HG03159 (cell line): ENCODE results near the gene PIP5K1B.

Source experiments
- ATAC-seq: cut with Tn5 transposase; IDR thresholded peaks from one replicate; pipeline ENCODE4 v1.9.1; 2021; ENCODE audit warnings: mild to moderate bottlenecking, moderate library complexity; ENCODE audit not compliant: unreplicated experiment

Gene PIP5K1B

DNA sequence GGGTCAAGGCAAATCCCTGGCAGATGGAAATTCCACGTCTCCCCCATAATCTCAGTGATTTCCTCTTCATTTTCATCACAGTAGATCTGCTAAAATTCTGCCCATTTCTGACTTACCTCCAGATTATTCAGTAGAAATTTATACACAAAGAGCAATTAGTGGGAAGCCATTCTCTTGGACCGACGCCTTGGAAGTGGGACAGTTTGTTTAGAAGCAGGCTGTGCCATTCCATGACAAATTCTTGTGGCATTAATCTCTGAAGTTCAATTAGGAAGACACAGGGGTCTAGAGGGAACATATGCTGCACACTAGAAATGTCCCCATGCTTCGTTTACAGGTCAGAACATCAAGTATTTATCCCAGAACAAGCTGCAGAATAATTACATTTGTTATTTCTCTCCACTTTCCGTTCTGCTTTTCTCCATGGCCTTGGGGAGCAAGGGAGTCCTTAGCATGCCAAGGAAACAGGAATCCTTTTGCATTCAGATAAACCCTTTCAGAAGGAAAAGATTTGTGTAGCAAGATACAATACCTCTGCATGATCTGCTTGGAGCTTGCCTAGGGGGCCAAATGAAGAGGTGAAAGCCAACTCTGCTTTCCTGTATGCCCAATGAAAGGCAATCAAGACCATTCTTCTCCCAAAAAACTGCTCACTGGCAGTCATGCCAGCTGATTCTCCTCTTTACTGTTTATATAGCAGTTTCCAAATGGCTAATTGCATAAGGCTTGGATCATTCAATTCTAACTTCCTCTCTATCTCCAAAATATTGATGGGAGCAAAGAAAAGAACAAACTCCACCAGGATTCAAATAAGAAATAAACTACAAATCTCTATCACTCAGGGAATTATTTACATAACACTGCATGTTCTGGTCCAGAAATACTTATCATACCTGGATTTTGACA, 311.4 kb downstream of the PIP5K1B start:
- ATAC-seq: no peak

DNA sequence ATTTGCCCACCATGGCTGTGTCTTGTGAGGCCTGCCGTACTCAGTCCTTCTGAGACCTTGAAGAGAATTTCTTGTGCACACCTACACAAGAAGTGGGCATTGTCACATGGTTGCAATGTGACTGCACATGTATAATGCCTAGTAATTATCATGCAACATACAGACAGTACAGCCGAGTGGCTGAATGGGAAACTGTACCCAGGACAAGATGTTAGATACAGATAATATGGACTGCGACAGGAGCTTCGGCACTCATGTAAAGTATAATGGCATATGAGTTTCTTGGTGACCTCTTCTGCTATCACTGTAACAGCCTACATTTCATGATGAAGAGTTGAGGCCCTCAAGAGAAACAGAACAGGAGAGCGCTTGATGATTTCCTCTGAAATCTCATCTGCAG, 313.7 kb downstream of the PIP5K1B start:
- ATAC-seq: no peak

DNA sequence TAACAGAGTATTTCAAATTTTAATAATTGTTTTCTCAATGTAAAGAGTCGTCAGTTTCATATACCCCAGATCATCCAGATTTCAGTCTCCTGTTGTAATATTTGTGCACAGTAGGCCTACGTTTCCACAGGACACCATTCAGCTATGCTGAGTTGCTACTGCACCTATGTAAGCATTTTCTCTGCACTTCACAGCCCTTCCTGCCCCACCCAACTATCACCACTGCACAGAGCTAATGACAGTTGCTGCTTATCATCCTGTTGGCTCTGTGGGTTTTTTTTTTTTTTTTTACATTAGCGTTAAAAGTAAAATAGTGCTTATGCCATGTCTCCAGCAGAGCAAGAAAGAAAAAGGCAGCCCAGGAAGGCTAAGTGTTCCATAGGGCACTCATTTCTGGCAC, 314.8 kb downstream of the PIP5K1B start:
- ATAC-seq: no peak

- no peak for ATAC-seq
Observed at GRCh38 chr9:69020301-69021145, 315.5 kb downstream of the PIP5K1B start.

- ATAC-seq: no peak
Observed at GRCh38 chr9:69023650-69024049, 318.6 kb downstream of the PIP5K1B start.

- peak; percentile 81 for ATAC-seq
Observed at GRCh38 chr9:69027355-69028097, 322.5 kb downstream of the PIP5K1B start.

DNA sequence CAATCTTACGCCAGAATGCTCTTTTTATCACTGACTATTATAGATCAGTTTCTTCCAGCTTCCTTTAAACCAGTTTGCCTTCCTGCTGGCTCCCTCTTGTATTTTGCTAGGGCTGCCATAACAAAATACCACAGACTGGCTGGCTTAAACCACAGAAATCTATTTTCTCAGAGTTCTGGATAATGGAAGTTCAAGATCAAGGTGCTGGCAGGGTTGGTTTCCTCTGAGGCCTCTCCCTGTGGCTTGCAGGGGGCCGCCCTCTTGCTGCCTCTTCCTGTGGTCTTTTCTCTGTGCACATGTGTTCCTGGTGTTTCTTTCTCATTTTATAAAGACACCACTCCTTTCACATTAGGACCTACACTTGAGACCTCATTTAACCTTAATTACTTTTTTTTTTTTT, 323.7 kb downstream of the PIP5K1B start:
- no peak for ATAC-seq

DNA sequence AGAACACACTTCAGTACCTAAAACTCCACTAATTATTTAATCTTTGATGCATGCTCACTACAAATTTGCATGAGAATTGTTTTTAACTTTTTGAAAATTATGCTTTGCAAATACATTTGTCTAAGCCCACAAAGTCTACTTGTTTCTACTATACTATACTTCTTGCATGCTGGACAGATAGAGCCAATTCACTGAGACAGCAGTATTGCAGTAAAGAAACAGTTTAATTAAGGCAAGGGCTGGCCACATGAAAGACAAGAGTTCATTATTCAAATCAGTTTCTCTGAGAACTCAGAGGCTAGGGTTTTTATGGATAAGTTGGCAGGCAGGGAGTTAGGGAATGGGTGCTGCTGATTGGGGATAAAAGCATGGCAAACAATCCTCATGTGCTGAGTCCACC, 324.5 kb downstream of the PIP5K1B start:
- no peak for ATAC-seq

GRCh38 chr9:69030851-69031645, 326.0 kb downstream of the PIP5K1B start:
- ATAC-seq: no peak

DNA sequence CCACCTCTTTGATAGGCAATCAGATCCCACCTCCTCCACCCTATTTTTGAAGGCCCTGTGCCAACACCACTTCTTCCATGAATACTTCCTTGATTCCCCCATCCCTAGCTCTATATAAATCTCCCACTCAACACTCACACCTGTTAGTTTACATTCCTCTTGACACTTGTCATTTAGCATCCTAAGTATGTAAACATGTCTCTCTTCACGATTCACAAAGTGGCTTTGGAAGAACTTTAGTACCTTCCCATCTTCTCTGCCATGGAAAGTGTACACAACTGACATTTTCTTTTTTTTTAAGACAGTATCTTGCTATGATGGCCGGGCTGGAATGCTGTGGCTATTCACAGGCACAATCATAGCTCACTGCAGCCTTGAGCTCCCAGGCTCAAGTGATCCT, 329.0 kb downstream of the PIP5K1B start:
- no peak for ATAC-seq

- ATAC-seq: peak; percentile 91
Observed at GRCh38 chr9:69035438-69036308, 330.6 kb downstream of the PIP5K1B start, which contains the start of gene FXN. Gene FXN (plus strand): TSS chr9:69035752. CDS start chr9:69035783, 31 bp downstream.

- no peak for ATAC-seq
Observed at GRCh38 chr9:69036309-69036708, 331.3 kb downstream of the PIP5K1B start.

DNA sequence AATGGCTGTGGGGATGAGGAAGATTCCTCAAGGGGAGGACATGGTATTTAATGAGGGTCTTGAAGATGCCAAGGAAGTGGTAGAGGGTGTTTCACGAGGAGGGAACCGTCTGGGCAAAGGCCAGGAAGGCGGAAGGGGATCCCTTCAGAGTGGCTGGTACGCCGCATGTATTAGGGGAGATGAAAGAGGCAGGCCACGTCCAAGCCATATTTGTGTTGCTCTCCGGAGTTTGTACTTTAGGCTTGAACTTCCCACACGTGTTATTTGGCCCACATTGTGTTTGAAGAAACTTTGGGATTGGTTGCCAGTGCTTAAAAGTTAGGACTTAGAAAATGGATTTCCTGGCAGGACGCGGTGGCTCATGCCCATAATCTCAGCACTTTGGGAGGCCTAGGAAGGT, 331.8 kb downstream of the PIP5K1B start:
- ATAC-seq: no peak

DNA sequence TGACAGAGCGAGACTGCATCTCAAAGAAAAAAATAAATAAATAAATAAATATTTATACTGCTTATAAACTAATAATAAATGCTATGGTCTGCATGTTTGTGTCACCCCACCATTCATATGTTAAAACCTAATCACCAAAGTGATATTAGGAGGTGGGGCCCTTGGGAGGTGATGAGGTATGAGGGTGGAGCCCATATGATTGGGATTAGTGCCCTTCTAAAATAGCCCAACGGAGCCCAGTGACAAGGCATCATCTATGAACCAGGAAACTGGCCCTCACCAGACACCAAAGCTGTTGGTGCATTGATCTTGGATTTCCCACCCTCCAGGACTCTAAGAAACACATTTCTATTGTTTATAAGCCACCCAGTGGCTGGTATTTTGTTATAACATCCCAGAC, 335.6 kb downstream of the PIP5K1B start:
- ATAC-seq: no peak

DNA sequence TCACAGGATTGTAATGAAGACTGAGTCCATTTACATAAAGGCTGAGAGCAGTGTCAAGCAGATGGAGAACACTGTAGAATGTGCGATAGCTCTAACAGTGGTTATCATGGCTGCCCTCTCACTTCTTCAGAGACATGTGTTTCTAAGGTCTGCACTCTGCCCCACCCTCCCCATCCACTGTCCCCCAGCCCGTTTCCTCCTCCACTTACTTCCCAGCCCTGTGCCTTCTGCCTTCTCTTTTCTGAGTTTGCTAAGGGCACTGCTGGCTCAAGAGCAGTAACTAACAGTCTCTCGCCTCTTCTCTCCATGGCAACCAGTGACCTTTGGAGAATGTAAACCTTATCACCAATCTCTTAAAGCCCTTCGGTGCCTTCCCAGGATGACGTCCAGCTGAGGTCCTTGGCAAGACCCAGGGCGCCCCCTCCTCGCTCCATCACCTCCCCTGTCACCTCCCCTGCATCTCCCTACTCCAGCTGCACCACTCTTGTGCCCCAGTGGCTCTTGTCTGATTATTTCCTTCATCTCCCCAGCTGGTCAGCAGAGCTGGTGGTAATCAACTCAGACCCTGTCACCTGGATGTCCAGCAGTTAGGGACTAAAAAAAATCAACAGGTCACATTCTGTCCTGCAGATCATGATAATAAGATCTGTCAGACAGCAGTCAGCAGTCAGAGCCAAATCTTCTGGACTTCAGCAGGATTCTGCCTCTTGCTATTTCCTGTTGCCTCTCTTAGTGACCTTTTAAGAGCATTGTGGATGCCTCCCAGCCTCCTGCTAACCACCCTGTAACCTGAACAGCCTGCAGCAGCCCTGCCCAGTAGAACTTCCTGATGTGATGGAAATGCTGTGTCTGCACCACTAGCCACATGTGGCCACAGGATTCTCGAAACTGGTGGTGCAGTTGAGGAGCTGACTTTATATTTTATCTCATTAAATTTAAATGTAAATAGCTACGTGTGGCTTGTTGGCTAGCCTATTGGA, 339.5 kb downstream of the PIP5K1B start:
- no peak for ATAC-seq

DNA sequence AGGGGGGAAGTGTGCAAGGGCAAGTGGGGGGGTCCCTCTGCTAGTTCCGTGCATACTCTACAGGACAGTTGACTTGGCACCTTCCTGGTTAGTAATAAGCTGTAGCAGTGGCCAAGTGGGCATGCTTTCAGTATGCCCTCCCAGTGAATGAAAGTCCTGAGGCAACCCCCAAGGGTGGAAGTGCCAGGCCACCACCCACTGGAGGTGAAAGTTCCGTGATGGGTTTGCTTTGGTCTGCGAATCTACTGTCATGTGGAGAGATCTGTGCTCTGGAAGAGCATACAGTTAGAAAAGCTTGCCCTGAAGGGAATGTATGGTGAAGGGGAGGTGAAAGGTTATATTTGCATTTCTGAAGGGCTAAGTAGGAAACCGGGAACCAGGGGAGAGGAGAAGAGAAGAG, 340.8 kb downstream of the PIP5K1B start:
- no peak for ATAC-seq

DNA sequence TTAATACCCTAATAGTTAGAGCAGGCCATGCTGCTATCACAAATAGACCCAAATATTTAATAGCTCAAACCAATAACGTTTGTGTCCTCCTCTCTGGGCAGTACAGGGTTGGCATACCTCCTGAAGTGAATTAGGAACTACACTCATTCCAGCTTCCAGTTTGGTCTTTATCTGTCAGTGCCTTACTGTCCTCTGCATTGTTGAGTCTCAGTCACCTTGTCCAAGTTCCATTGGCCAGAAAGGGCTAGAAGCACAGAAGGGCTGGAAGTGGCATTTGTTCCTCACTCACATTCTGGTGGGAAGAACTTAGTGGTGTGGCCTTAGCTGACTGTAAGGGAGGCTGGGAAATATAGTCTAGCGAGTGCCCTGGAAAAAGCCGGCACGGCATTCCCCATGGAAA, 341.7 kb downstream of the PIP5K1B start:
- ATAC-seq: no peak

DNA sequence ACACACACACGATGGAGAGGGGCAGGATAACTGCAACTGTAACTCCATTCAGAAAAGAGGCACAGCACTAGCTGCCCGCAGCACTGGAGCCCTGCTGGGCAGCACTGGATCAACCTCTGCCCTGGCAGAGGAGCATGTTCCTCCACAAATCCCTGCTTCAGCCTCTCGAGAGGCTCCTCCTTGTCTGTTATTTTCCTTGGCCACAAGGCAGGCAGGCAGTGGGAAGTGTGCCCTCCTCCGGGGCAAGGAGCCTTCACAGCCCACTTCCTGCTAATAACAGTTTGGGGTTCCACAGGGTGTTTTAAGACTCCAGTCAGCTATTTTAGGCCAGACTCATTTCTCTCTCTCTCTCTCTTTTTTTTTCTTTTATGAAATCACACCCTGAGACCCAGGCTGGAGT, 342.3 kb downstream of the PIP5K1B start:
- ATAC-seq: no peak
